Stimulated activated CD4-positive, alpha-beta T cell treated with anti-CD3 and anti-CD28 coated beads, Interleukin-12 subunit alpha, Interleukin-12 subunit beta, amount 100 ng/mL, for 24 hours (primary cell): Measurements from ENCODE around the gene S100A7A.
A peak's percentile ranks its signal among the peaks of the same experiment; 100 is the strongest.
"Not testable (repeated sequence)": the region's sequence is repeated elsewhere in the genome, so short reads cannot be mapped to it uniquely, and the experiment has no call there.

Experiments used
- DNase-seq, 2 experiments: peaks; one replicate each; pipeline ENCODE4 v3.0.0-alpha.2; 2020; ENCODE audit warnings: low read depth in 2 of 2

The S100A7A gene

DNA sequence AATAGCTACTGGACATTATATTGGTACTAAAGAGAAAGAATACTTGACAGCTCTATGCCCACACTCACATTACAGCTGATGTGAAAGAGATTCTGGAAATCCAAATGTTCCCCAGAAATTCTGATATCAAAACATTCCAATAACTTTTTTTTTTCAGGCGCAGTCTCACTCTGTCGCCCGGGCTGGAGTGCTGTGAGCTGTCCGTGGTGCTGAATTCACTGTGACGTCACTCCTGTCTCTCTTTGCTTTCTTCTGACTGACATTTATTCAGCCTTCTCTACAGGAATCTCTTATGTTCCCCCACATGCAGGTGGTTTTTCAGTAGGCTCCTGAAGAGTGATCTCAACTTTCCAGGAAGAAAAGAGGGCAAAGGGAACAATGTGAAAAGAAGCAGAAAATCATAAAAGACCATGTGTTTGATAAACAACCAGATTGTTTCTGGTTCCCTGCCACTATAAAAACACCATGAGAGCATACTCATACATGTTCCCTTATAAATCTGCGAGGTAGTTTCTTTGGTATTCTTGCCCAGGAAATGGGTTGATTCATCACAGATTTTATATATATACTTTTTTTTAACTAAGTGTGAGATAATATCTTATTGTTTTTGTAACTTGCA lies 6.2 kb downstream of the S100A7A start:
- DNase-seq: peak; percentile 35 to 63

DNA sequence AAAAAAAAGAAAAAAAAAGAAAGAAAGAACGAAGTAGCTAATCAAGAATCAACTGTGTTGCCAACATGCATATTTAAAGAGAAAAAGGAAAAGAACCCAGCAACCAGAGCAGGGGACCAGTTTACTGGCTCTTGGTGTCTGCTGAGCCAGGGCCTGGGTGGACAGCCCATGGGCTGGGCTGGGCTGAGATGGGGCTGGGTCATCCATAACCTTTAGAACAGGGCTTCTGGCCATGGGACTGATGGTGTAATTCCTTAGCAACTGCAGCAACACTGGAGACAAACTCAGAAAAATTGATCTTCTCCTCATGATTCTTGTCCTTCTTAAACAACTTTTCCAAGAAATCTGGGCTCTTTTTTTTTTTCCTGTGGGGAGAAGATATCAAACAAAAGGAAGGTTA lies 10.5 kb downstream of the S100A7A start:
- no peak for DNase-seq

DNA sequence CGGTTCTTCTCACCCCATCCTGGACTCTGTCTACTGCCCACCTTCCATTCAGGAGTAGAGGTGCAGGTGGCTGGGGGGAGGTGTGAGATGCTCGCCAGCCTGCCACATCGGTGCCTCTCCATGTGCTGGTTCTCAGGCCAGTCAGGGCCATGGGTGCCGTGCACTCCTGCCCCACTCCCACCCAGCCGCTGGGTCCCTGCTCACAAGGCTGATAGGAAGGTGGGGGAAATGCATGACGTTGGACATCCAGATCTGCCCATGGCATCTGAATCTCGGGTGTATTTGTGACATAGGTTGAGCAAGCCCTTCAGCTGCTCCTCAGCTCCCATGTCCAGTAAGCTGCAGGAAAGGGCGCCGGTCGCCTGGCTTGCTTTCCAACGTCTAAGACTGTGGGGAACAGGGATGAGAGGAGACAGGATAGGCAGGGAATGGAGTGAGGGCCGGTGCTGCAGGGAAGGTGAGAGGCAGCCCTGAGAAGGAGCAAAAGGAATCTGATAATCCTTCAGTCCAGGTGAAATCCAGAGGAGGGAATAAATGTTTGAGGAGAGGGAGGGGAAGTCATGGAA lies 11.8 kb downstream of the S100A7A start:
- DNase-seq: no peak

DNA sequence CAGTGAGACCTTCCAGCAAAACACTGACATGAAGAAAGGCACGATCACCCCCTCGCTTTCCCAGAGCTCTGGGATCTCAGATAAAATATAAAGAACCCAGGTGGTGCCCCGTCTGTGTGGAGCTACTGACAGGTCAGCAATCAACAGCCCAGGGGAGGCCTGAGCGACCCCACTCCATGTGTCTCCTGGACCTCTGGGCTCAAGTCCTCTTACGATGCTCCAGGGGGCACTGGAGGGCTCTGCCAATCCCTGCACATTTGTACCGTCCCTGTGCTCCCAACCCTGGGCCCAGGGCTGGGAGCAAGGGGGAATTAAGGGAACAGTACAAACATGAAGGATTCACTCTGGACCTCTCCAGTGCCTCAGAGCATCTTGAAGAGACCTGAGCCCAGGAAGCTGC lies 12.5 kb downstream of the S100A7A start:
- DNase-seq: no peak

DNA sequence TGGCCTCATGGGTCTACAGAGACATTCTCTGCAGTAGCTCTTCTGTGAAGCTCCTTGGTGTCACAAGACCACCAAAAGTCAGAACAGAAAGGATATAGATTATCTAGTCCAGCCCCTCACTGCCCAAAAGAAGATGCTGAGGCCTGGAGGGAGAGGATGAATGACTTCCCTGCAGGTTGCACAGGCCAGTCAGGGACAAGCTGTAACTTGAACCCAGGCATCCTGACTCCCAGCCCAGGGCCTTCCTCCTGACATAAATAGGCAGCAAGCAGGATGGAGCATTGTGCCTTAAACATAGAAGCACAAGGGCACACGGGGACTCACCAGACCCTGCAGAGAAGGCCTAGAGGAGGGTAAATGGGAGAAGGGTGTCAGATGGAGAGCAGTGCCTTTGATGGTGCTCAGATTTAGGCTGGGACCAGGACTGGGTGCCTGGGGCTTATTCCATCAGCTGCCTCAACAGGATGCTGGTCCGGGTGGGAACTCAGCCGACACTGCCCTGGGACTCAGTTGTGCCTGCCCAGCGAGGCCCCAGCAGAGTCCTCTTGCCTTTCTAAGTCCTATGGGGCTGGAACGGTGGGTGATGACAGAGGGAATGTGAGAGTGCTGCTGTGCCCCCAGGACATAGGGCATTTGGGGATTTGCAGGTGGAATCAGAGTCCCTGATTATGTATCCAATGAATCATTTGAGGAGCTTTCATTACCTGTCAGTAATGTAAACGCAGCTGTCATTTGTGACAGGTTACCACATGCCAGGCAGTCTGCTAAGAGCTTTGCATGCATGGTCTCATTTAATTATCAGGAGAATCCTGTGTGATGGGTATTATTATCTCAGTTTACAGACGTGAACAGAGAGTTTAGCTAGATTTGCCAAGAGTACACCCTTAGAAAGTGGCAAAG lies 13.2 kb downstream of the S100A7A start:
- no peak for DNase-seq

DNA sequence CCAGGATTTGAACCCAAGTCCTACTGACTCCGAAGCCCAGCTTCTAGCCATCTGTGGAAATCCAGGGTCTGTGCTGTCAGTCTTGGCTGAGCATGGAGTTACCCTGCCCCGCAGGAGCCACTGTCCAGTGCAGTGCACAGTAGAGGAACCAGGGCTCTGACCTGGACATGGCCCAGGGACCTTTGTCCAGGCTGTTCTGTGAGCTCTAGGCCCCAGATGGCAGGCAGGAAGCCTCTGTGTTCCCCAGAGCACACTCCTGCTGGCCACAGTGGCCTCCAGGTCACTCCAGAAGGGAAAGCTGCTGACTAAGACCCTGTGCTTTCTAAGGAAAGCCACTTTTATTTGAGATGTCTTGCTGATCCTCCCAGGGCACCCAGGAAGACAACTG lies 13.8 kb downstream of the S100A7A start:
- no peak for DNase-seq

DNA sequence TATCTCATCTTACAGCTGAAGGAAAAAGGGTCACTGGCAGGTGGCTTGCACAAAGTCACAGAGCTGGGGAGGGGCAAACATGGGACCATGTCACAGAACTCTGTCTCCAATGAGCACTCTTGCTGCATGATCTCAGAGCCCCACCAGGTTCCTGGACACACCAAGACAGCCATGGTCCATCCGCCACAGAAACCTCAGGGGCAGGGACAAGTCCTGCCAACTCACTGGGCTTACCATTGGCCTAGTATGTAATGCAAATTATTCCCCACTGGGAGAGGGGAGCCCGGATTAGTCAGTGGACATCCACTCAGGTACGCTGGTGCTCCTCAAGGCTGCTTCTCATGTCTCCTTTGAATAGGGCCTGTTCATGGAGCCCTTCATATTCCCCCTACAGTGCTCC lies 14.2 kb downstream of the S100A7A start:
- DNase-seq: no peak

DNA sequence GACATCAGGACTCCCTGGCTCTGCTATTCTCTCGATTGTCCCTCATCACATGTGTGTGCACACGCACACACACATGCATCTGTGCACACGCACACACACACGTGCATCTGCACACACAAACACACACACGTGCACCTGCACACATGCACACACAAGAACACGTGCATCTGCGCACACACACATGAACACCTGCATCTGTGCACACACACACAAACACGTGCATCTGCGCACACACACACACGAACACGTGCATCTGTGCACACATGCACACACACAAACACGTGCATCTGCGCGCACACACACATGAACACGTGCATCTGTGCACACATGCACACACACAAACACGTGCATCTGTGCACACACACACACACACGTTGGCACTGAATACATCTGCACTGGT lies 14.7 kb downstream of the S100A7A start:
- DNase-seq: no peak

DNA sequence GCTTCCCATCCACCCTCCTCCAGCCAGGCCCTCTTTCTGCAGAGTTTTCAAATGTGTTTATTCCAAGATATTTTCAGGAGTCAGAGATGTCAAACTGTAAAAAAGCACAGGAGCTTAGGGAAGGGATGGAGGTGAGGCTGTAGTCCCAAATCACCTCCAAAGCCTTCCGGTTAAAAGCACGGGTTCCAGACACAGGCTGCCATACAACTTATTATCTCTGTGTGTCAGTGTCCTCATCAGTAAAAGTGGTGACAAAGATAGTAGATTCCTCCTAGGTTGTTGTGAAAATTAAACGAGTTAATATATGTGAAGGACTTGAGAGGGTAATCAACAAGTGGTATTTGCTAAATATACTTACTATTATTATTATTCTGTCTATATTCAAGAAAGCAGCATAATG lies 15.1 kb downstream of the S100A7A start:
- no peak for DNase-seq

DNA sequence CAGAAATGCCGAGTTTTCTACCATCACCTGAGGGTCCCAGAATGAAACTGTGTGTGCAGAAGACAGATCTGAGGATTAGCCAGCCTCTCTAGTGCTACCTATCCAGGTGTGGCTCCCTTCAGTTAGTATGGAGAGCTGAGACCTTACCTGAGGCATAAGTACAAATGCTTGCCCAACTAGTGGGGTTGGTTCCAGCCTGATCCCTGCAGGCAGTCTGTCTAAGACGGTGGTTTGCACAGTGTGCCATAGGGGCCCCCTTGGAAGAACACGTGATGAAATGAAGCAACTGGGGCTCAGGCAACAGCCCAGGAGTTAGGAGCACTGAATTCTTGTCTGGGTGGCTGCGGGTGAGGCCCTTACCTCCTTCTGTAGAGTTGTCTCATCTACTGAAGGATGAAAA lies 15.6 kb downstream of the S100A7A start:
- DNase-seq: no peak

DNA sequence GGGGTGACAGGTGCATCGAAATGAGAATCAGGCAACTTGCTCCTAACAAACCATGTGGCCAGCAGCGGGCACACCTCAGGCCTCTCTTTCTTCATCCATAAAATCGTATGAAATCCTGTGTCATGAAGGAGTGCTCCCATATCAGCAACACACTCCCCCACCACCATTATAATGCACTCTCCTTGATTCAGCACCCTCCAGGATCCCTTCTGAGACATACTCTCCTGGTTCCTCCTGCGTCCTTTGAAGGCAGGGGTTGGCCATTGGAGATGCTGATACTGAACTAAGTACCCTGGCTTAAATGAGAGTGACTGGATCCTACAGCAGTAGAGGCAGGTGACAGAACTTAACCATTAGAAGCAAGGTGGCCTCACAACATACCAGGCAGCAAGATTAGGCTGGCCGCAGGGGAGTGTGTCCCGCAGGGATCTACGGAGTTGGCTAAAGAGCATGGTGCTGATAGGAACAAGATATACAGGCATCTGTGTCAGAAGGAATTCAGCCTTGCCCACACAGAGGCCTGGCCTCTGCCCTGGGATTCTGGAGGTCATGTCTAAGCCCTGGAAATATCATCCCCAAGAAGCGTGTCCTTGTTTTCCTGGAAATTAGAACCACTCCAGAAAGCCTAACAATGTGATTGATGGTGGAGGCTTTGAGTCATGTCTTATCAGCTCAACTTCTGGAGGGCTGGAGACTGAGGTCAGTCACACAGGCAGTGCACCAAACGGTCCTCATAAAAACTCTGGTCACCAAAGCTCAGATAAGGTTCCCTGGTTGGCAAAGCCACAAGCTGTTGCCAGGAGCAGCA lies 16.8 kb downstream of the S100A7A start:
- no peak for DNase-seq

DNA sequence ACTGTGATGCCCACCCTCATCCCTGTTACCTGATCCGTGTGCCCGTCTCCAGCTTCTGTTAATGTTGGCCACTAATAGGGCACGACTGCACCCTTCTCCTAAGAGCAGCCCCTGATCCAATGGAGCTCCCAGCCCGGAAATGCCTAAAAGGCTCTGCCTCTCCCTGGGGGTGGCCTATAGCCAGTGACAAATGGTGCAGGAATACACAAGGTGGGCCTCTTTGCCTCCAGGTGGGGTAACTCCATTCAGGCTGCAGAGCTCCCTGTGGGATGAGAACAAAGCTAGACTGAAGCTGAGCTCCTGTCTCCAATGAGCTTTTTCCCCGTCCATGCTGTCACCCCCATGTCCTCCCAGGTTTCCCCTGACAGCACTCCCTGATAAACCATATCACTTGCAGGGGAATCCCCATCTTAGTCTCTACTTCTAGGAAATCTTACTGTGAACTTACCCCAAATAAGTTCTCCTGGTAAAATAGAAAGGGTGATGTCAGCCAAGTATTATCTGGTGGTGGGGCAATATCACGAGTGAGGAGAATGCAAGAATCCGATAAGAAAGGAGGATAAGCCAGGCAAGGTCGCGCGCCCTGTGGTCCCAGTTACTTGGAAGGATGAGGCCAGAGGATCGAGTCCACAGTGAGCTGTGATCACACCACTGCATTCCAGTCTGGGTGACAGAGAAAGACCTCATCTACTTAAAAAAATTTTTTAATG lies 18.6 kb downstream of the S100A7A start:
- DNase-seq: no peak

DNA sequence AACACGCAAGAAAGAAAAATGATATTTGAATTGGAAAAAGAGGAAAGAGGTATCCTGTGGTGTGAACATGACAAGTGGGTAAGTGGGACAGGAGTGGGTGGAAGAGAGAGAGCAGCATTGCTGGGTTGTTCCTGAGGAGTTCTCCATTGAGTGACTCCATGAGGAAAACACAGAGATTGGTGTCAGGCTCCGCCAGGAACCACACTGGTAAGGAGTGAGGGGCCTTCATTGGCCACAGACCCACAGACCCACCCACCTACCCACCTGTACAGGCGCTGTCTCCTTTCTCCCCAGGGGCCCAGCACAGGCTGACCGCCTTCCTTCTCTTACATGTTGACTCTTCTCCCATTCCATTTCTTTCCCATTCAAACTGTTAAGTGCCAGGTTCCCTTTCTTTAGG lies 20.9 kb downstream of the S100A7A start:
- no peak for DNase-seq

DNA sequence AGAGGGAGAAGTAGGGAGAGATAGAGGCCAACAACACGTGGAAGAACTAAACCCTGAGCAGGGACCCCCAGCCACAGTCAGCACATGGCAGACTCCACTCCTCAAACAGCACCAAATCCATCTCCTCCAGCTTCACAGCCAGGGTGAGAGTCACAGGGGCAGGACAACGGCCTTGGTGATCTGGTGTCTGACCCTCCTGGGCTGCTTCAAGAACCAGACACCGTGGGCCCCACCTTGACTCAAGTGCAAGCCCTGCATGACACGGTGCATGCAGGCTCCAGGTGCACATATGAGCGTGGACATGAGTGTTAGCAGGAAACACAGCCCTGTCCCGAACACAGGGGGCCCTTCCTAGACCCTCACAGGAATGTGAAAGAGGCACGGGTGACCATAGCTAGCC lies 22.3 kb downstream of the S100A7A start:
- no peak for DNase-seq

DNA sequence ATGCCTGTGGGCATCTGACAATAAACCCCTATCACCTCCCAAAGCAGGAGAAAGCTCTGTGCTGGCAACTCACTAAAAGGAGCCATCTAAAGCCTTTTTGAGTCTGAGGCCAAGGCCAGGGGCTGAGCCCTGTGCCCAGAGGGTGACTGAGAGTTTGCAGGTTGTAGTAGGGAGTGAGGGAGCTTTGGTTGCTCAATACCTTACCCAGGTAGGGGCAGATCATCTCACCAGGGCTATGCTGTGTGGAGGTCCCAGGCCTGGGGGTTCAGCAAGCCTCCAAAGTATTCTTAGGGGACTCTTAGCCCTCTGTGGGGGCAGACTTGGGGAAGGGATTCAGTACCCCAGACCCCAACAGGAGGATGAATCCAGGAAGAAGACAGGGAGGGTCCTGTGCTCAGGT lies 23.0 kb downstream of the S100A7A start:
- no peak for DNase-seq

DNA sequence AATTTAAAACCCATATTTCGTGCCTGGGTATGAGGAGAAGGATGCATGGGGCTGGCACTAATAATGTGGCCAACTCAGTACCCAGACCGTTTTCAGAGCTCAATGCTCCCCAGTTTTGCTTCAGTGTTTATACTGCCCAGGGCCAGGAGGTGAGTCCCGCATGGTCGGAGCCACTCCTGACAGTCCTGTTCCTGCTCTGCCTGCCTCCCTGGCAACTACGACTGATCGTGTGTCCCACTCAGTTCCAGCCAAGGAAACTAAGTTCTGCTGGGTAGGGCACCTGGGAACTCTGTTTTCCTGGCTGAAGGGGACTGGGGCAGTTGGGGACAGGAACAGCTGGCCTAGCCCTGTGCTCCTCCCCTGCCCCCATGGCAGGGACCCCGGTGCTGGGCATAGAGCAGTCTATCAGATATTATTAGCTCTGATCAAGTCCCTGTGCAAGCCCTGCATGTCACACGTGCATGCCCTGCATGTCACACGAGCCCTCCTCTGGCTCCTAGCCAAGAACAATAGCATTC lies 25.0 kb downstream of the S100A7A start:
- no peak for DNase-seq

DNA sequence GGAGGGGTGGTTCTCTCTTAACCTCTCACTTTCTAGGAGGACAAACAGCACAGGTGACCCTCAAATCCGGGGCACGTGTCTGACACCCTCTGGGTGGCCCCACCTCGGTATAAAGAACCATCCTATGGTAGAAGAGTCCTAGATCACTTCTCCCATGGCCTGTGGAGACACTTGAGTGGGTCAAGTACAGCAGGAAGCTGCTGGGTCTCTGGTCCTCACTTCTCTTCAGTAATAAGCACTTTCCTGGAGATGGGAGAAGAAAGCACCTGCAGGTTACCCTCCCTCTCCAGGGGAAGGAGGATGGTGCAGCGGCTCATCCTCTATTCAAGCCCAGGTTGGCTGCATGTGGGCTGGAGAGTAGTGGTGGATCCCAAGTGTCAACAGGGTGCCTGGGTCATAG lies 27.2 kb downstream of the S100A7A start:
- no peak for DNase-seq

DNA sequence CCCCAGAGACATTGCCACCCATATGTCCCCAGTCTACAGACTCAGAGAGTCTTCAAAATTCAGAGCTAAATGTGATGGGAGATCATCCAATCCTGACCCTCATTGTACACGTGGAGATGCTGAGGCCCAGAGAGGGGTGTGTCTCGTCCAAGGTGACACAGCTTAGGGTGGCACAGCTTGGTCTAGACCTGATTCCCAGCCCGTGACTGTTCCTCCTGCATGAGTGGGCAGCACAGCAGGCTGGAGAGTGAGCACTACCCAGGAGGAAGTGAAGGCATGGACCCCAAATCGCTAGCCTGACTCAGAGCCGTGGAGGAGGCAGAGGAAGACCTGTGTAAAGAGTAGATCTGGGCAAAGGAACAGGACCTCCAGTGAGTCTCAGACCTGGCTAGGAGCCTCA lies 27.8 kb downstream of the S100A7A start:
- no peak for DNase-seq

DNA sequence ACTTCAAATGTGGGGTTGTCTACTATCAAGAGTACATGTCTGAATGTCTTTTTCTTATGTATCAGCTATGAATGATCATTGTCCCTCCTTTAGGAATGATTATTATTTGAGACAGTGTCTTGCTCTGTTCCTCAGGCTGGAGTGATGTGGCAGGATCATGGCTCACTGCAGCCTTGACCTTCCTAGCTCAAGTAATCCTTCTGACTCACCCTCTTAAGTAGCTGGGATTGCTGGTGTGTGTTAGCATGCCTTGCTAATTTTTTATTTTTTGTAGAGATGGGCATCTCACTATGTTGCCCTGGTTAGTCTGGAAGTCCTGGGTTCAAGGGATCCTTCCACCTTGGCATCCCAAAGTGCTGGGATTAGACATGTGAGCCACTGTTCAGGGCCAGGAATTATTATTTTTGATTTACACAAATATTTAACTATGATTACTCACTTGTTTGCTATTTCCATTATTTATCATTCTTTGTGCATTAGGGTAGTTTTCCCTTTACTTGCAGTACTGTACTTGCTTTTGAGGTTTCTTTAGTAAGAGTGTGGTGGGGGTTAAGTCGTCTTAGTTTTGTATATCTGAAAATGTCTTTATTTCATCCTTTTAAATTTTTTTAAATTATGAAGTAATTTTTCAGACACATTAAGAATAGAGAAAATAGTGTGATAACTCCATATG lies 31.3 kb downstream of the S100A7A start:
- DNase-seq: no peak

DNA sequence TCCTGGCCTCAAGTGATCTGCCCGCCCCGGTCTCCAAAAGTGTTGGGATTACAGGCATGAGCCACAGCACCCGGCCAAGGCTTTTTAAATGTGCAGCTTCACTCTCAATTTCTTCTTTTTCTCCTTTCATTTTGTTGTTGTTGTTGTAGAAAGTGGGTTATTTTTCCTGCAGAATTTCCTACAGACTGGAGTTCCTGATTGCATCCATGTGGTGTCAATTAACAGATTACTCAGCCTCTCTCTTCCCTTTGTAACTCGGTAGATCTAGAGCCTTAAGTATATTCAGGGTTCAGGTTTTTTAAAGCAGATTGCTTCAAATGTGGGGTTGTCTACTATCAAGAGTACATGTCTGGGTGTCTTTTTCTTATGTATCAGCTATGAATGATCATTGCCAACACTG lies 32.5 kb downstream of the S100A7A start:
- DNase-seq: not testable (repeated sequence)

DNA sequence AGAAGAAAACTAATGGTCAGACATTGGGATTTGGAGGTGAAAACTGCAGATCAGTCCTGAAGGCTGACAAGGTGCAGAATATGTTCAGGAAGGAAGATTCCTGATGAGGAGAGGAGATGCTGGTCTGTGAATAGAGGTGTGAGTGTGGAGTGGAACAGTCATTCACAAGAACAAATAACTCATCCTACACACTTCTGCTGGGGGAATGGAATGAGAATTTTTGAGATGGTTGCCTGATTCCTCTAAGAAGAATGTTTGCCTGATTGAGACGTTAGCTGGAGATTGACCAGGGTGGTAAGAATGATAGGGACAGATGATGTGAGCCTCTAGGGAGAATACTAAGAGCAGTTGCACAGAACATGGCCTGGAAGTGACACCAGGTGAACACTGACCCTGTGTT lies 40.1 kb downstream of the S100A7A start:
- no peak for DNase-seq
